Trophoblast cell (in vitro differentiated cells and primary cell): ENCODE measurements around the gene MYH11.
A peak's percentile ranks its signal among the peaks of the same experiment; 100 is the strongest.

Experiments
- DNase-seq, 2 donors: peaks; one replicate each; pipeline ENCODE4 v3.0.0-alpha.2; 2016
- H2AFZ ChIP-seq: 2 replicates; pipeline ENCODE4 v1.6.1; 2013; ENCODE audit warnings: low read length, moderate library complexity, mild to moderate bottlenecking; ENCODE audit not compliant: insufficient read depth, poor library complexity
- H2AK5ac ChIP-seq: 2 replicates; pipeline ENCODE4 v1.6.1; 2013; ENCODE audit warnings: mild to moderate bottlenecking, low read length
- H2BK120ac ChIP-seq: 2 replicates; pipeline ENCODE4 v1.6.1; 2013; ENCODE audit warnings: low read length, mild to moderate bottlenecking, moderate library complexity; ENCODE audit not compliant: insufficient read depth, poor library complexity
- H2BK12ac ChIP-seq: 2 replicates; pipeline ENCODE4 v1.6.1; 2013; ENCODE audit warnings: mild to moderate bottlenecking, low read length, moderate library complexity
- H2BK5ac ChIP-seq: 2 replicates; pipeline ENCODE4 v1.6.1; 2013; ENCODE audit warnings: low read length, low read depth, moderate library complexity, mild to moderate bottlenecking; ENCODE audit not compliant: poor library complexity
- H3K14ac ChIP-seq: 2 replicates; pipeline ENCODE4 v1.6.1; 2013; ENCODE audit warnings: mild to moderate bottlenecking, low read length
- H3K18ac ChIP-seq: 2 replicates; pipeline ENCODE4 v1.6.1; 2013; ENCODE audit warnings: mild to moderate bottlenecking, low read length
- H3K23ac ChIP-seq: 2 replicates; pipeline ENCODE4 v1.6.1; 2013; ENCODE audit warnings: low read length
- H3K27ac ChIP-seq: 2 replicates; pipeline ENCODE4 v1.5.1; 2013; ENCODE audit warnings: low read depth, mild to moderate bottlenecking, inconsistent platforms, low read length, moderate library complexity
- H3K27me3 ChIP-seq: 2 replicates; pipeline ENCODE4 v1.6.1; 2013; ENCODE audit warnings: inconsistent platforms, mild to moderate bottlenecking, low read length, moderate library complexity; ENCODE audit not compliant: insufficient read depth
- H3K36me3 ChIP-seq, 2 experiments: 1 replicate in 1 of 2; 2 replicates in 1 of 2; pipeline ENCODE4 v1.6.1; 2013; ENCODE audit warnings: low read length in 2 of 2, mild to moderate bottlenecking in 2 of 2, moderate library complexity in 1 of 2; ENCODE audit not compliant: insufficient read depth in 2 of 2, control insufficient read depth in 1 of 2
- H3K4ac ChIP-seq: 2 replicates; pipeline ENCODE4 v1.6.1; 2013; ENCODE audit warnings: low read depth, mild to moderate bottlenecking, low read length, moderate library complexity
- H3K4me1 ChIP-seq, 2 experiments: 1 replicate in 1 of 2; 2 replicates in 1 of 2; pipeline ENCODE4 v1.6.1; 2013; ENCODE audit warnings: low read length in 2 of 2, mild to moderate bottlenecking in 2 of 2, moderate library complexity in 1 of 2; ENCODE audit not compliant: insufficient read depth in 2 of 2, control insufficient read depth in 1 of 2
- H3K4me2 ChIP-seq: 2 replicates; pipeline ENCODE4 v1.6.1; 2013; ENCODE audit warnings: inconsistent platforms, mild to moderate bottlenecking, low read length, moderate library complexity
- H3K4me3 ChIP-seq: 2 replicates; pipeline ENCODE4 v1.5.1; 2013; ENCODE audit warnings: mild to moderate bottlenecking, low read depth, low read length, inconsistent platforms
- H3K79me1 ChIP-seq: one replicate; pipeline ENCODE4 v1.6.1; 2013; ENCODE audit warnings: low read length
- H3K79me2 ChIP-seq: 2 replicates; pipeline ENCODE4 v1.6.1; 2013; ENCODE audit warnings: low read length, mild to moderate bottlenecking; ENCODE audit not compliant: control insufficient read depth, insufficient read depth, poor library complexity
- H3K9ac ChIP-seq: 2 replicates; pipeline ENCODE4 v1.6.1; 2013; ENCODE audit warnings: mild to moderate bottlenecking, low read length
- H3K9me3 ChIP-seq: 2 replicates; pipeline ENCODE4 v1.6.1; 2013; ENCODE audit warnings: low read depth, mild to moderate bottlenecking, control low read depth, inconsistent platforms, low read length; ENCODE audit not compliant: insufficient read depth
- H4K12ac ChIP-seq: 2 replicates; pipeline ENCODE4 v1.6.1; 2013; ENCODE audit warnings: low read depth, mild to moderate bottlenecking, low read length, moderate library complexity
- H4K8ac ChIP-seq: 2 replicates; pipeline ENCODE4 v1.6.1; 2013; ENCODE audit warnings: low read depth, mild to moderate bottlenecking, low read length, moderate library complexity
- H4K91ac ChIP-seq: one replicate; pipeline ENCODE4 v1.6.1; 2013; ENCODE audit warnings: low read depth, mild to moderate bottlenecking, low read length, moderate library complexity
- WGBS: extraction: QIAGEN DNeasy Blood & Tissue Kit; methylation state at CpG from one replicate; pipeline ENCODE4 v1.1.7; 2013; ENCODE audit warnings: missing lambda C conversion rate; ENCODE audit not compliant: insufficient read length, insufficient coverage; ENCODE audit errors: extremely low coverage; 5-methylcytosine and 5-hydroxymethylcytosine counted together

Gene MYH11

GRCh38 chr16:15897121-15897780 lies 40.4 kb upstream of the MYH11 start:
- H4K12ac ChIP-seq = no peak overlapping the region
- no peak overlapping the region for H2BK5ac ChIP-seq
- no peak overlapping the region for H3K4me2 ChIP-seq
- H2AK5ac ChIP-seq = no peak overlapping the region
- H3K79me1 ChIP-seq = no peaks in the 10 kb centered on the region
- no peak for DNase-seq
- H4K91ac ChIP-seq = no peak overlapping the region
- no CpG with 5 or more reads among the region's 8 CpGs for WGBS
- H3K27me3 ChIP-seq = no peaks in the 10 kb centered on the region
- H3K4me1 ChIP-seq = peaks cover 3 to 8% of the 10 kb centered on the region in 2 experiments
- H3K4ac ChIP-seq = no peak overlapping the region
- H3K23ac ChIP-seq = no peak overlapping the region
- H3K9me3 ChIP-seq = no peaks in the 10 kb centered on the region
- no peak overlapping the region for H2BK12ac ChIP-seq
- no peaks in the 10 kb centered on the region for H3K79me2 ChIP-seq
- H3K27ac ChIP-seq = no peak overlapping the region
- H3K18ac ChIP-seq = no peak overlapping the region
- H3K36me3 ChIP-seq = no peaks in the 10 kb centered on the region
- H3K4me3 ChIP-seq = no peak overlapping the region
- no peak overlapping the region for H2AFZ ChIP-seq
- H4K8ac ChIP-seq = no peak overlapping the region
- no peak overlapping the region for H2BK120ac ChIP-seq
- H3K9ac ChIP-seq = no peak overlapping the region
- no peak overlapping the region for H3K14ac ChIP-seq

GRCh38 chr16:15894571-15895374 lies 37.9 kb upstream of the MYH11 start:
- Histone ChIP-seq H3K23ac (no peak overlapping the region), H2AK5ac (no peak overlapping the region)
- WGBS = no CpG with 5 or more reads among the region's 7 CpGs

GRCh38 chr16:15891508-15891907 lies 34.7 kb upstream of the MYH11 start:
- Histone ChIP-seq H3K23ac (no peak overlapping the region), H2AK5ac (no peak overlapping the region), H4K8ac (no peak overlapping the region), H3K36me3 (no peaks in the 10 kb centered on the region), H3K79me1 (peaks cover 4% of the 10 kb centered on the region), H3K4me1 (peaks cover 4 to 5% of the 10 kb centered on the region in 2 experiments), H2AFZ (no peak overlapping the region), H3K4ac (no peak overlapping the region), H3K4me2 (no peak overlapping the region), H2BK12ac (no peak overlapping the region), H4K12ac (no peak overlapping the region), H4K91ac (no peak overlapping the region), H3K27ac (no peak overlapping the region), H3K9ac (no peak overlapping the region), H3K14ac (no peak overlapping the region), H3K9me3 (no peaks in the 10 kb centered on the region), H3K79me2 (peaks cover 7% of the 10 kb centered on the region), H2BK120ac (no peak overlapping the region), H3K18ac (no peak overlapping the region), H2BK5ac (no peak overlapping the region), H3K27me3 (no peaks in the 10 kb centered on the region), H3K4me3 (no peak overlapping the region)
- no peak for DNase-seq
- WGBS = no CpG with 5 or more reads among the region's 3 CpGs

More at GRCh38 chr16:15894571-15895374, 37.9 kb upstream of the MYH11 start:
- H2AFZ ChIP-seq = no peak overlapping the region
- H3K4me1 ChIP-seq = peaks cover 3 to 5% of the 10 kb centered on the region in 2 experiments
- no peaks in the 10 kb centered on the region for H3K79me1 ChIP-seq
- H3K27me3 ChIP-seq = no peaks in the 10 kb centered on the region
- H4K8ac ChIP-seq = no peak overlapping the region
- no peak overlapping the region for H2BK120ac ChIP-seq
- no peak overlapping the region for H3K27ac ChIP-seq
- H2BK5ac ChIP-seq = no peak overlapping the region
- no peaks in the 10 kb centered on the region for H3K36me3 ChIP-seq
- H3K9ac ChIP-seq = no peak overlapping the region
- no peak overlapping the region for H3K18ac ChIP-seq
- no peaks in the 10 kb centered on the region for H3K79me2 ChIP-seq
- H3K9me3 ChIP-seq = no peaks in the 10 kb centered on the region
- DNase-seq = peak in 1 of 2 donors; percentile 59
- no peak overlapping the region for H4K91ac ChIP-seq
- no peak overlapping the region for H3K14ac ChIP-seq
- H3K4me2 ChIP-seq = no peak overlapping the region
- no peak overlapping the region for H4K12ac ChIP-seq
- no peak overlapping the region for H3K4ac ChIP-seq
- no peak overlapping the region for H2BK12ac ChIP-seq
- H3K4me3 ChIP-seq = no peak overlapping the region

GRCh38 chr16:15888072-15888976 lies 31.5 kb upstream of the MYH11 start, which contains the start of gene CEP20:
Gene CEP20 (minus strand): TSS chr16:15888603. CDS start chr16:15888585, 18 bp downstream.
- peak within 1 kb of the TSS; percentile 83 for H4K8ac ChIP-seq
- no peaks in the 10 kb centered on the region for H3K27me3 ChIP-seq
- peaks cover 7% of the 10 kb centered on the region for H3K79me2 ChIP-seq
- no CpG with 5 or more reads among the region's 41 CpGs for WGBS
- peak within 1 kb of the TSS; percentile 95 for H3K4me3 ChIP-seq
- peak within 1 kb of the TSS; percentile 37 for H2BK120ac ChIP-seq
- H3K9me3 ChIP-seq = no peaks in the 10 kb centered on the region
- H2BK5ac ChIP-seq = peak within 1 kb of the TSS; percentile 73
- no peak within 1 kb of the TSS for H3K23ac ChIP-seq
- H3K18ac ChIP-seq = peak within 1 kb of the TSS; percentile 38
- H3K14ac ChIP-seq = peak within 1 kb of the TSS; percentile 40
- peak within 1 kb of the TSS; percentile 80 for H4K91ac ChIP-seq
- peak within 1 kb of the TSS; percentile 95 for H3K9ac ChIP-seq
- H3K4me1 ChIP-seq = peaks cover 4 to 5% of the 10 kb centered on the region in 2 experiments
- no peak within 1 kb of the TSS for H2BK12ac ChIP-seq
- peaks cover 0 to under 1% of the 10 kb centered on the region in 2 experiments for H3K36me3 ChIP-seq
- H3K4ac ChIP-seq = peak within 1 kb of the TSS; percentile 69
- DNase-seq = peak; percentile 99
- H2AK5ac ChIP-seq = no peak within 1 kb of the TSS
- H3K79me1 ChIP-seq = peaks cover 4% of the 10 kb centered on the region
- no peak within 1 kb of the TSS for H3K27ac ChIP-seq
- H2AFZ ChIP-seq = peak within 1 kb of the TSS; percentile 61
- peak within 1 kb of the TSS; percentile 70 for H3K4me2 ChIP-seq
- peak within 1 kb of the TSS; percentile 63 for H4K12ac ChIP-seq
